ENCODE results near the gene RGS17.
"Not testable (repeated sequence)": the region's sequence is repeated elsewhere in the genome, so short reads cannot be mapped to it uniquely, and the experiment has no call there.

Gene RGS17

GRCh38 chr6:153131037-153131981, at the start of gene RGS17:
Gene RGS17, minus strand, starts transcription at chr6:153131282. Its CDS starts 87,264 bp downstream, at chr6:153044018.
- DNase-seq (ENCODE audit: low read depth): no peak

- DNase-seq (ENCODE audit: low read depth): no peak
Observed at GRCh38 chr6:153172815-153173214, 41.7 kb upstream of the RGS17 start.

DNA sequence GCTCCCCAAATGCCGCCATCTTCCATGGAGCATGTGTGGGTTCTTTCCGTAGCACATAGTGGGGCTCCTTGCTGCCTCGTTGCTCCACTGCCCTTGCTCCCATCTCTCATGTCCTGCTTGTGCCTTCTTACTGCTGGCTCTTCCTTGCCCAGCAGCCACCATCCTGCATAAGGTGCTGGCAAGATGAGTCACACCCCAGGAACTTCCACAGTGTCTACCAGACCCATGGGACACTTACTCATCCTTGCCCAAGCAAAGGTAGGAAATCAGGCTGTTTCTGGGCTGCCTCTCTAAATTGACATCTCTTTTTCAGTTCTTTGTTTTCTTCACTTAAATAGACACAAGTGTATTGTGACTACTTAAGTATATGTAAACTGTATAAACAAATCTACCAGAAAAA, 39.4 kb upstream of the RGS17 start:
- no peak for DNase-seq (ENCODE audit: low read depth)

GRCh38 chr6:153167907-153168306, 36.8 kb upstream of the RGS17 start:
- DNase-seq (ENCODE audit: low read depth): no peak

- no peak for DNase-seq (ENCODE audit: low read depth)
Observed at GRCh38 chr6:153167061-153167891, 36.2 kb upstream of the RGS17 start.

DNA sequence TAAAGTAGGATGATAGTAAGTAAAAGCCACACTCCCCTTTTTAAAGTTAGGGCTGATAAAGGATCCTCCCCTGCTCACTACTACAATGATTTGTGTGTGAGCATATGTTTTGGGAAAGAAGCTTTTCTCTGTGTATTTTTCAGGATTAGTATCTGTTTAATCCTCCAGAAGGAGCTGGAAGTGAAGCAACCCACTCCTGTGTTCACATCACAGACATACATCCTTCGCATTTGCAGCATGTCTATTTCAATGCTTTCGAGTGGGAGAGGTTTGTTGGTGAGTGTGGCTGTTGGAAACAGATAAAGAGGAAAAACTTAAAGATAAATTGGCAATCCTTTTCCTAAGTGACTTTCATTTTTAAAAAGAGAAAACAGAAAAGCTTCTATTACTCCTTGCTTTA, 31.6 kb upstream of the RGS17 start:
- no peak for DNase-seq (ENCODE audit: low read depth)

DNA sequence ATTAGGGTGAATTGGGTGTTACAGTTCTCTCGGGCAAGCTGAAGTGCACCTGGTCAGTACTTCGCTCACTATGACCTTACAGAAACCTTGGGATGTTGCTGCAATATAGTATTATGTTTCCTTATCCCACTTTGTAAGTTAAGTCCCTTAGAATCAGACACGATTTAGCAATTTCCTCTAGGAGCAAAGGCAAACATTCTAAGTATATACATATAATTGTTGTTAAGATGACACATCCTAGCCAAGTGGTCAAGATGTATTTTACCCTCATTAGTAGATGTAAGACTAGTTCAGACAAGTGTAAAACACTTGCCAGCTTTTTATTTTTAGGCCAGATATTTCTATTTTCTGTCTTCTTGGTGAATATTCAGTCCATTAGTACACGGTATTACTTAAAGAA, 31.1 kb upstream of the RGS17 start:
- no peak for DNase-seq (ENCODE audit: low read depth)

GRCh38 chr6:153160221-153160620, 29.1 kb upstream of the RGS17 start:
- DNase-seq (ENCODE audit: low read depth): no peak

- no peak for DNase-seq (ENCODE audit: low read depth)
Observed at GRCh38 chr6:153150752-153151440, 19.8 kb upstream of the RGS17 start.

GRCh38 chr6:153150371-153150751, 19.3 kb upstream of the RGS17 start:
- DNase-seq (ENCODE audit: low read depth): no peak

GRCh38 chr6:153149891-153150290, 18.8 kb upstream of the RGS17 start:
- DNase-seq (ENCODE audit: low read depth): no peak

GRCh38 chr6:153146413-153146812, 15.3 kb upstream of the RGS17 start:
- DNase-seq (ENCODE audit: low read depth): no peak

DNA sequence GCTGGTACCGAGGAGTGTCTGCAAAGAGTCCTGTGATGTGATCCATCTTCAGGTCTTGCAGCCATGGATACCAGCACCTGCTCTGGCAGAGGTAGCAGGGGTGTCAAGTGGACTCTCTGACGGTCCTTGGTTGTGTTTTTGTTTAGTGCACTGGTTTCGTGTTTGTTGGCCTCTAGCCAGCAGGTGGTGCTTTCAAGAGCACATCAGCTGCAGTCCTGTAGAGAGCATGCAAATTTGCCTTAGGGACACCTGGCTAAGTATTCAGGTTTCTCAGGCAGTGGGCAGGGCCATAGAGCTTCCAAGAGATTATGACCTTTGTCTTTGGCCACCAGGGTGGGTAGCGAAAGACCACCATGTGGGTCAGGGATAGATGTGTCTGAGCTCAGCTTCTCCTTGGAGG, 14.5 kb upstream of the RGS17 start:
- DNase-seq (ENCODE audit: low read depth): no peak

DNA sequence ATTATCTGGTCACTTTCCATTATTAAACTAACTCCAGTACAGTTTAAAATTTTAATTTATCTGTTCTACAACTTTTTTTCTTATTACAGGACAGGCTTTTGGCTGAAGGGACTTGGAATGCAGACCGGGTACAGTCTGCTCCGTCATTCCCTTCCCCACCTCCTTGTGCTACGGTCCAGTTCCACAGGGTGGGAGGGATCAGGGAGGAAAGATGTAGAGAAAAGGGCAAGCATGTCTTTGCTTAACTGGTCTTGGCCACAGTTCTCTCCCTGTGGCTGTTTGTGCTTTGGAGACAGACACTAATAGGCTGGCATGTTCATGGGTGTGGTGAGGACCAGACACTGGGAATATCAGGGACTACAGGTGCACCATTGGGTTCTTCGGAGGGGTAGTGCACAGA, 12.1 kb upstream of the RGS17 start:
- no peak for DNase-seq (ENCODE audit: low read depth)

DNA sequence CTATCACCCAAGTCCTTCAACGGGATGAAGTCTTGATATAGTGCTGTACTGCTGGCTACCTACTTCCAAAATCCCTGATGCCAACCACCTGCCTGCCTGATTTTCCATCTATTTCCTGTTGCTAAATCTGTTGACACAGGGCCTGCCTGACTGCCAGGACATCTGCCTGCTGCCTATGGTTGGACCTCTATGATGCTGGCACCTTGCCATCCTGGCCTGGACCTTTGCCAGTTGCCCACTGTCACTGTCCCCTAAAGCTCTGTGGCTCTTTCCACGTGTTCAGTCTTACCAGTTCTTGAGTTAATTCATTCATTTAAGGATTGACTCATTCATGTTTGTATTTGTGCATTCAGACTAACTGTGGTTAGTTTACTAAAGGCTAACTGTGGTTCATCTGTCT, 9.2 kb upstream of the RGS17 start:
- DNase-seq (ENCODE audit: low read depth): no peak

GRCh38 chr6:153138930-153139329, 7.8 kb upstream of the RGS17 start:
- no peak for DNase-seq (ENCODE audit: low read depth)

- DNase-seq (ENCODE audit: low read depth): no peak
Observed at GRCh38 chr6:153135681-153136080, 4.6 kb upstream of the RGS17 start.

DNA sequence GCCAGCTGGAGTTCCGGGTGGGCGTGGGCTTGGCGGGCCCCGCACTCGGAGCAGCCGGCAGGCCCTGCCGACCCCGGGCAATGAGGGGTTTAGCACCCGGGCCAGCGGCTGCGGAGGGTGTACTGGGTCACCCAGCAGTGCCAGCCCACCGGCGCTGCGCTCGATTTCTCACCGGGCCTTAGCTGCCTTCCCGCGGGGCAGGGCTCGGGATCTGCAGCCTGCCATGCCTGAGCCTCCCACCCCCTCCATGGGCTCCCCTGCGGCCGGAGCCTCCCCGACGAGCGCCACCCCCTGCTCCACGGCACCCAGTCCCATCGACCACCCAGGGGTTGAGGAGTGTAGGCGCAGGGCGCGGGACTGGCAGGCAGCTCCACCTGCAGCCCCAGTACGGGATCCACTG, 2.6 kb upstream of the RGS17 start:
- DNase-seq (ENCODE audit: low read depth): not testable (repeated sequence)

DNA sequence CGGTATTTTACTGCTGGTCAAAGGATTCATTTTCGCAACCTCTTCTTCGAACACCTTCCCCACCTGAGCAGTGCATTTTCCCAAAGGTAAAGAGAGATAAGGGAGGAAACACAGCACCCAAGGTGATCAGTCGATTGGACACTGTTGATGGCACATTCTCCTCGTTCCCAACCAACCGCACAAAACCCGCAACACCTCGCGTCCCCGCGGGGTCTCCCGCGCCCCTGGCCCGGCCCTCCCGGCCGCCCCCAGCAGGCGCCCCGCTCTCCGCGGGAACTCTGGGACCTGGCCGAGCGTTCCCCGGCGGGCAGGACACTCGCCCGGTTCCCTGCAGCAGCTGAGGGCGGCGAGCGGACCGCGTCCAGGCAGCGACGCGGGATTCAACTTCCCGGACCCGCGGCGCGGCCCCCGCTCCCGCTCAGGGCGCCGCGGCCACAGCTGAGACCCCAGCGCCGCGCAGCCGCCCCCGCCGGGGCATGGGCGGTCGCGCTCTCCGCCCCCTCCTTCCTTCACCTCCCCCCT, 506 bp downstream of the RGS17 start:
- DNase-seq (ENCODE audit: low read depth): no peak

DNA sequence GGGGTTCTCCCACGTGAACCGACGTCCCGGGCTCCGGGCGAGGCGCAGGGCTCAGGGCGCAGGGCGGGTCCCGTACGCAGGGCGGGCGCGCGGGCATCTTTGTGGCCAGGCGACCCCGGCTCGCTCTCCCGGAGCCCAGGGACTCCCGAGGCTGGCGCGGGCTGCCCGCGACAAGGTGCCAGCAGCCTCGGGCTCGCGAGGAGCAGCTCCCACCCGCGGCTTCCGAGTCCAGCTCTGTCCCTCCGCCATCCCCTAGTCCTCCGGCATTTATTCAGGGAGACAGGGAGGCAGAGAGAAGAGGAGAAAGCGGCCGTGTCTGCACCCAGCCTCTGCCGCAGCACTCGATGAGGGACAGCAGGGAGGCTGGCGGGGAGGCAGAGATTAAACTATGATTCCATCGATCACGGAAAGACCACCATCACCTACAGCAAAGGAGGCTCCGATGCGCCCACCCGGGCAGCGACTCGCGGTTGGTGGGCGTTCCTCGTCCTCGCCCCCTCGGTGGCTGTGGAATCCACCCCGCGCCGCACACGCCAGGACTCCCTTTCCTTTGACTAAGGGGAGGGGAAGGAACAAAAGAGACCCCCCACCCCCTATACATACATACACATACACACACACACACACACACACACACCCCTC, 1.1 kb downstream of the RGS17 start:
- DNase-seq (ENCODE audit: low read depth): no peak

DNA sequence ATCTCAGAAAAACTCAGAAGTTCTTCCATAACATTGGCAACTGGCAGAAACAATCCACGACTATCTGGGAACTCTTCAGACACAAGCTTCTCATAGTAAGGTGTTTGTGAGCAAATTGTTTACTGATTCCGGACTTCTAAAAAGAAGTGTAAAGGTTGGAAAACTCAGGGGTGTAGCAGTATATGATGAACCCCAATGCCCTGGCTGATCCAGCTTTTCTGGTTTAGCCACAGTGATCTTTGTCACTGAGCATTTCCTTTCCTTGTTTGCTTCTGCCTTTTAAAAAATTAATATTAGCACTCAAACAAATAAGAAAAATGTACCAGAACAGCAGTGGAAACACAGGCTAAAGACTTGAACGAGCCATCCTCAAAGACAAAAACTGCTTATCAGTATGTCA, 4.9 kb downstream of the RGS17 start:
- DNase-seq (ENCODE audit: low read depth): no peak

- no peak for DNase-seq (ENCODE audit: low read depth)
Observed at GRCh38 chr6:153125032-153125431, 6.0 kb downstream of the RGS17 start.
